PFSK-1 (cell line): Measurements from ENCODE around the gene DDX54.

Experiments used
- FOXP2 ChIP-seq: optimal IDR thresholded peaks from 2 replicates; pipeline ENCODE3; 2011; ENCODE audit warnings: borderline replicate concordance, control low read depth, inconsistent platforms; ENCODE audit not compliant: insufficient read depth; ENCODE audit errors: extremely low read length, extremely low read depth
- POLR2AphosphoS5 ChIP-seq: IDR thresholded peaks from 2 replicates; pipeline ENCODE4 v1.6.1; 2012; ENCODE audit warnings: low read depth, mild to moderate bottlenecking, control low read depth, low read length, moderate library complexity
- REST ChIP-seq, 2 experiments: IDR thresholded peaks; 2 replicates each; pipeline versions ENCODE4 v1.6.1 to v1.8.0; 2011 to 2012; ENCODE audit warnings: low read depth in 2 of 2, low read length in 2 of 2, control low read depth in 1 of 2, inconsistent platforms in 1 of 2, mild to moderate bottlenecking in 1 of 2, moderate library complexity in 1 of 2; ENCODE audit not compliant: insufficient read depth in 1 of 2
- SIN3A ChIP-seq: IDR thresholded peaks from 2 replicates; pipeline ENCODE4 v1.6.1; 2012; ENCODE audit warnings: mild to moderate bottlenecking, low read length, moderate library complexity, borderline replicate concordance; ENCODE audit not compliant: insufficient read depth
- TAF1 ChIP-seq: IDR thresholded peaks from 2 replicates; pipeline ENCODE4 v1.6.1; 2012; ENCODE audit warnings: low read length, control low read depth, borderline replicate concordance; ENCODE audit not compliant: insufficient read depth

DDX54 gene

GRCh38 chr12:113227686-113228391 is 42.6 kb upstream of the DDX54 start:
- TF ChIP-seq POLR2AphosphoS5 (no peak), FOXP2 (no peak), SIN3A (no peak), TAF1 (no peak), REST (IDR thresholded peaks at IDR 0.05; ENCODE audit: insufficient read depth in 1 of 2, low read depth in 2 of 2, low read length in 2 of 2) (no peak)

- TF ChIP-seq TAF1 (no peak), REST (IDR thresholded peaks at IDR 0.05; ENCODE audit: insufficient read depth in 1 of 2, low read depth in 2 of 2, low read length in 2 of 2) (no peak), FOXP2 (no peak), POLR2AphosphoS5 (no peak), SIN3A (no peak)
These were observed 41.7 kb upstream of the DDX54 start for GRCh38 chr12:113226696-113227568.

- TF ChIP-seq TAF1 (no peak), FOXP2 (no peak), REST (IDR thresholded peaks at IDR 0.05; ENCODE audit: insufficient read depth in 1 of 2, low read depth in 2 of 2, low read length in 2 of 2) (no peak), POLR2AphosphoS5 (no peak), SIN3A (no peak)
These were observed 39.7 kb upstream of the DDX54 start for GRCh38 chr12:113224955-113225354.

- TF ChIP-seq REST (IDR thresholded peaks at IDR 0.05; ENCODE audit: insufficient read depth in 1 of 2, low read depth in 2 of 2, low read length in 2 of 2) (peak in 1 of 2 experiments; percentile 50; a peak in 1 of 4 replicates), TAF1 (no peak; the same call in 1 of the 2 replicates), SIN3A (peak; percentile 90; the same call in 1 of the 2 replicates), POLR2AphosphoS5 (peak; percentile 70; the same call in 1 of the 2 replicates)
These were observed 37.7 kb upstream of the DDX54 start for GRCh38 chr12:113222730-113223531.
